ACC112 (cell line): Measurements from ENCODE around the gene DOCK3.
"Not testable (repeated sequence)": the region's sequence is repeated elsewhere in the genome, so short reads cannot be mapped to it uniquely, and the experiment has no call there.

Source experiments
- H2AFZ ChIP-seq: fragments of 200-600 bp; sonication (generic); one replicate; pipeline ENCODE4 v1.6.0; 2017; ENCODE audit warnings: antibody characterized with exemption, low read length; ENCODE audit not compliant: unreplicated experiment
- H3K27ac ChIP-seq: fragments of 200-600 bp; sonication (generic); 2 replicates; pipeline ENCODE4 v1.5.1; 2014; ENCODE audit warnings: low read depth, mild to moderate bottlenecking, antibody characterized with exemption, low read length, moderate library complexity
- H3K27me3 ChIP-seq: fragments of 200-600 bp; sonication (generic); 2 replicates; pipeline ENCODE4 v1.6.1; 2014; ENCODE audit warnings: mild to moderate bottlenecking, antibody characterized with exemption, low read length, moderate library complexity, mixed read lengths; ENCODE audit not compliant: insufficient read depth
- H3K36me3 ChIP-seq: fragments of 200-600 bp; sonication (generic); 2 replicates; pipeline ENCODE4 v1.6.1; 2016; ENCODE audit warnings: mild to moderate bottlenecking, antibody characterized with exemption, low read length, moderate library complexity, mixed read lengths; ENCODE audit not compliant: insufficient read depth
- H3K4me1 ChIP-seq: fragments of 200-600 bp; sonication (generic); one replicate; pipeline ENCODE4 v1.6.1; 2016; ENCODE audit warnings: low read length, mixed read lengths; ENCODE audit not compliant: insufficient read depth, unreplicated experiment, control insufficient read depth
- H3K4me3 ChIP-seq: fragments of 200-600 bp; sonication (generic); 2 replicates; pipeline ENCODE4 v1.5.1; 2014; ENCODE audit warnings: mild to moderate bottlenecking, low read depth, low read length
- H3K79me2 ChIP-seq: fragments of 200-600 bp; sonication (generic); one replicate; pipeline ENCODE4 v1.6.0; 2016; ENCODE audit warnings: low read length; ENCODE audit not compliant: control insufficient read depth, unreplicated experiment, insufficient read depth

DOCK3 gene

GRCh38 chr3:50804376-50804775 lies 129.6 kb downstream of the DOCK3 start:
- not testable (repeated sequence) for H3K36me3 ChIP-seq, H3K4me1 ChIP-seq, H2AFZ ChIP-seq, H3K4me3 ChIP-seq, H3K27ac ChIP-seq, H3K79me2 ChIP-seq, H3K27me3 ChIP-seq

- Histone ChIP-seq H3K79me2 (no peaks in the 10 kb centered on the region), H3K27ac (no peak overlapping the region), H3K27me3 (0 out of 2 replicates have a peak, but pooled peaks cover 4% of the 10 kb centered on the region), H3K36me3 (no peaks in the 10 kb centered on the region), H3K4me3 (no peak overlapping the region), H2AFZ (no peak overlapping the region), H3K4me1 (no peaks in the 10 kb centered on the region)
These were observed 130.6 kb downstream of the DOCK3 start for GRCh38 chr3:50805321-50805720.

GRCh38 chr3:50806031-50806430 lies 131.3 kb downstream of the DOCK3 start:
- Histone ChIP-seq H3K27ac (no peak overlapping the region), H3K4me1 (no peaks in the 10 kb centered on the region), H3K79me2 (no peaks in the 10 kb centered on the region), H3K4me3 (no peak overlapping the region), H2AFZ (no peak overlapping the region), H3K36me3 (no peaks in the 10 kb centered on the region), H3K27me3 (0 out of 2 replicates have a peak, but pooled peaks cover 4% of the 10 kb centered on the region)

- H3K79me2 ChIP-seq, result no peaks in the 10 kb centered on the region
- H3K4me1 ChIP-seq, result no peaks in the 10 kb centered on the region
- H3K27me3 ChIP-seq, result 0 out of 2 replicates have a peak, but pooled peaks cover 4% of the 10 kb centered on the region
- no peak overlapping the region for H3K27ac ChIP-seq
- no peak overlapping the region for H3K4me3 ChIP-seq
- H2AFZ ChIP-seq, result no peak overlapping the region
- no peaks in the 10 kb centered on the region for H3K36me3 ChIP-seq
These were observed 132.1 kb downstream of the DOCK3 start for GRCh38 chr3:50806806-50807205.

GRCh38 chr3:50807266-50807665 lies 132.5 kb downstream of the DOCK3 start:
- H3K4me1 ChIP-seq, result no peaks in the 10 kb centered on the region
- H2AFZ ChIP-seq, result no peak overlapping the region
- H3K79me2 ChIP-seq, result no peaks in the 10 kb centered on the region
- H3K27ac ChIP-seq, result no peak overlapping the region
- H3K4me3 ChIP-seq, result no peak overlapping the region
- no peaks in the 10 kb centered on the region for H3K36me3 ChIP-seq
- H3K27me3 ChIP-seq, result 0 out of 2 replicates have a peak, but pooled peaks cover 4% of the 10 kb centered on the region

GRCh38 chr3:50811893-50812292 lies 137.2 kb downstream of the DOCK3 start:
- H3K4me3 ChIP-seq, result no peak overlapping the region
- H3K79me2 ChIP-seq, result no peaks in the 10 kb centered on the region
- no peak overlapping the region for H2AFZ ChIP-seq
- H3K36me3 ChIP-seq, result no peaks in the 10 kb centered on the region
- H3K27ac ChIP-seq, result no peak overlapping the region
- no peaks in the 10 kb centered on the region for H3K4me1 ChIP-seq
- H3K27me3 ChIP-seq, result 0 out of 2 replicates have a peak, but pooled peaks cover 4% of the 10 kb centered on the region

GRCh38 chr3:50815844-50816243 lies 141.1 kb downstream of the DOCK3 start:
- H3K4me3 ChIP-seq, result no peak overlapping the region
- no peaks in the 10 kb centered on the region for H3K36me3 ChIP-seq
- H3K4me1 ChIP-seq, result no peaks in the 10 kb centered on the region
- H3K27ac ChIP-seq, result no peak overlapping the region
- H2AFZ ChIP-seq, result no peak overlapping the region
- H3K79me2 ChIP-seq, result no peaks in the 10 kb centered on the region
- H3K27me3 ChIP-seq, result peaks cover 4% of the 10 kb centered on the region; the same call in 1 of the 2 replicates

GRCh38 chr3:50816894-50817293 lies 142.2 kb downstream of the DOCK3 start:
- Histone ChIP-seq H2AFZ (no peak overlapping the region), H3K4me3 (no peak overlapping the region), H3K4me1 (no peaks in the 10 kb centered on the region), H3K79me2 (no peaks in the 10 kb centered on the region), H3K27me3 (peaks cover 4% of the 10 kb centered on the region; the same call in 1 of the 2 replicates), H3K27ac (no peak overlapping the region), H3K36me3 (no peaks in the 10 kb centered on the region)

GRCh38 chr3:50817756-50818529 lies 143.2 kb downstream of the DOCK3 start:
- Histone ChIP-seq H3K4me3 (no peak overlapping the region), H3K36me3 (no peaks in the 10 kb centered on the region), H3K27ac (no peak overlapping the region), H3K27me3 (peaks cover 4% of the 10 kb centered on the region; the same call in 1 of the 2 replicates), H2AFZ (no peak overlapping the region), H3K4me1 (no peaks in the 10 kb centered on the region), H3K79me2 (no peaks in the 10 kb centered on the region)

GRCh38 chr3:50819882-50820281 lies 145.2 kb downstream of the DOCK3 start:
- H3K4me3 ChIP-seq, result no peak overlapping the region
- no peaks in the 10 kb centered on the region for H3K4me1 ChIP-seq
- no peaks in the 10 kb centered on the region for H3K36me3 ChIP-seq
- no peak overlapping the region for H3K27ac ChIP-seq
- no peak overlapping the region for H2AFZ ChIP-seq
- H3K27me3 ChIP-seq, result peaks cover 4% of the 10 kb centered on the region; the same call in 1 of the 2 replicates
- H3K79me2 ChIP-seq, result no peaks in the 10 kb centered on the region

GRCh38 chr3:50825841-50826240 lies 151.1 kb downstream of the DOCK3 start:
- Histone ChIP-seq H3K27ac (no peak overlapping the region), H2AFZ (no peak overlapping the region), H3K36me3 (no peaks in the 10 kb centered on the region), H3K79me2 (no peaks in the 10 kb centered on the region), H3K4me1 (no peaks in the 10 kb centered on the region), H3K4me3 (no peak overlapping the region), H3K27me3 (peaks cover 5% of the 10 kb centered on the region; the same call in 1 of the 2 replicates)
